IPS DF 4.7 (cell line): ENCODE measurements around the gene NKX2-4.
"Not testable (repeated sequence)": the region's sequence is repeated elsewhere in the genome, so short reads cannot be mapped to it uniquely, and the experiment has no call there.

Experiments used
- DNase-seq: peaks from one replicate; pipeline ENCODE4 v3.0.0-alpha.2; 2013; ENCODE audit warnings: low spot score; ENCODE audit errors: extremely low read depth

The NKX2-4 gene

DNA sequence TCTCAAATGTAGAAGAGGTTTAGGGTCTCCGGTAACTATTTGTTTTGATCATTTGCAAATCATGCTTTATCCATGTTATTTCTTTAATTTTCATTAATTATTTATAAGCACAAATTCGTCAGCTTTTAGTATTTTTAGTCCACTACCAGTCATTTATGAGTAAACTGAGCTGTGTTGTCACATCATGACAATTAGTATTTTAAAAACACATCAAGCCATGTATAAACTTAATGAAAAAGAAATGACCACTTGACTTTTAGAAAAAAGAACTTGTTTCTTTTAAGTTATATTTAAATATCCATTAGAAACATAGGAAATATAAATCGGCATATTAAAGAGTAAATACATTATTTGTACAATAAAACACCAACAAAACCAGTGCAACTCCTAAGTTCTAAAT, 2.8 kb downstream of the NKX2-4 start:
- DNase-seq: no peak

DNA sequence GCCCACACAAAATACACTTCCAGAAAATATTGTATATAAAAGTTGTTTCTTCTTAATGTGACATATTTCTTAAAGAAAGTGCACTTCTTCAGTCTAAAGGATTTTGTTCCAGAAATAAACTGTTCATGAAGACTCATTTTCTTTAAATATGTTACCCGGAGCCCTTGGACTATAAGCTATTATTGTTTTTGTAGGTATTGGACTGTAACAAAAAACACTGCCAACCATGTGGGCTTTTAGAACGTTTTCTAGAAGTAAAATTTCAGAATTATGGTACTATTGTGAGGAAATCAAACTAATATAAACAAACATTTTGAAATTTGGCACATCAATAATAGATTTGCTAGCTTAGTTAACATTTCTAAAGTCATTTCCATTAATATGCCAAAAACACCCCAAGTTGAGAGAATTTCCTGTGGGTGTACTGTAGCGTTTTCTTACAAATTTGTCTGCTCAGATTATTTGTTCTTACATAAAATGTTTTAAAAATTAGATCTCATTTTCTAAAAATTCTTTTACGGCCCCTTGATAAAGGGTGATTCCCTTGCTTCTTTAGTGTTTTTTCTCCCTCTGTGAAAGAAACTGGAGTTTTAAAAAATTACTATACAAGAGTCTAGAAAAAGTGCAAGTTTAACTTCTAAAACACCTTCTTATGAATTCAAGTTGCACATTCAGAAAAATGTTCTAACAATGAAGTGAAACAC, 3.4 kb downstream of the NKX2-4 start:
- no peak for DNase-seq

DNA sequence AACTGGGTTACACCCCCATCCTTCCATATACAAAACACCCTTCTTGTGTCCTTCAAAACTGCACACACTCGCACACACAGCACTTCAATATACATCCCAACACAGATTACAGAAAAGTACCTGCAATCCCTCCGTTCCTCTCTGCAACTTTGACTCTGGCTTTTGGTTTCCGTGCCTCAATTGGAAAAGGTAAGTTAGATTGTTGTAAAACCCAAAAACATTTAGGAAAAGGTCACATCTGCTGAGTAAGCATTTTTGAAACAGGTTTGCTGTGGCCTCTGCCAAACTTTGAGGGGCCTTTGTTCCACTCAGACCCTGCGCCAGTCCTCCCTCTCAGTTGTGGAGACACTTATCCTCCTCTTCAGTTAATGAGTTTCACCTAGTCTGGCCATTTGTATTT, 4.2 kb downstream of the NKX2-4 start:
- DNase-seq: no peak

DNA sequence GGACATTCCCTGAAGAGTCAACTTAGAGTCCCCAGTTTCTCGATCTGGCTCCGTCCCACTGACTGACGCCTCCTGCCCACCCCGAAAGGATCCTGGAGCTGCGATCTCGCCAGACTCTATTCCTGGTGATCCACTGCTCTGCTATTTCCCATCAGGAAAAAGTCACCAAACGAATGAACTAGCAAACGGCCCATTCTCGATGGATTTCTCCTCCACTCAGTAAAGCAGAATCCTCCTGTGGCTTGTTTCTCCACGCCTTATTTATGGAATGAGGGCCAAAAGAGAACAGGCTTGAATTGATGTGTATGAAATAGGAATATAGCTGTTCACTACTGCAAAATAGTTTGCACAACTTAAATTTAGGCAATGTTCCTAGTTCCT, 5.4 kb downstream of the NKX2-4 start:
- DNase-seq: no peak

DNA sequence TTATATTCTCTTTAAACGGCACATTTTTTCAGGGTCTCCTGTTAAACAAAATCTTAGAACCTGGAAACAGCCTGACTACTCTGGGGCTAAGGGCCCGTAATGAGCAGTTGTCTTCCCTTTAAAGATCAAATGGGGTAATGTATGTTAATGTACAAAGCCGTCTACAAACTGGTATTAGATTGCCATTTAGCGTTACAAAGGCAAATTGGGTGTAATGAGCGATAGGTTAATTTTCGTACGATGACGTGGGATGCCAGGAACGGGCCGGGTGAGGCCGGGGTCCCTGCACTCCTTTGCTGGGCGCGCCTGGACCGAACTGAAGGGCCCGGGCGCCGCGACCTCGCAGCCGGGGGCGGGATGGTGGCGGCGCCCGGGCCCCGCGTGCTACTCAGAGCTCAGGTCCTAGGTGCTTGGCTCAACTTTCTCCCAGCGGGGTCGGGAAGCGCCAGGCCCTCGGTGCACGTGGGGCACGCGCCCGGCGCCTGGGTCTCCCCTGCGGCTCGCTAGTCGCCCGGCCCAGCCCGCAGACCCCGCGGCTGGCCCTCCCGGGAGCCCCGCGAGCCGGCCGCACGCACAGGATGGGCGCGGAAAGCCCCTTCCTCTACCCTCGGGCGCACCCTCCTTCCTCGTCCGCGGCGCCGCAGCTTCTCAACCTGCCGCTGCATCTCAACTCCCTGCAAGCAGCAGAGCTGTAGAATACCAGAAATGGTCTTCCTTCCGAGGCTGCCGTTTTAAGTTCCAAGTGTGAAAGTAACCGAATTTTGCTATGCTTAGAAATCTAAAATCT, 5.9 kb downstream of the NKX2-4 start:
- no peak for DNase-seq

DNA sequence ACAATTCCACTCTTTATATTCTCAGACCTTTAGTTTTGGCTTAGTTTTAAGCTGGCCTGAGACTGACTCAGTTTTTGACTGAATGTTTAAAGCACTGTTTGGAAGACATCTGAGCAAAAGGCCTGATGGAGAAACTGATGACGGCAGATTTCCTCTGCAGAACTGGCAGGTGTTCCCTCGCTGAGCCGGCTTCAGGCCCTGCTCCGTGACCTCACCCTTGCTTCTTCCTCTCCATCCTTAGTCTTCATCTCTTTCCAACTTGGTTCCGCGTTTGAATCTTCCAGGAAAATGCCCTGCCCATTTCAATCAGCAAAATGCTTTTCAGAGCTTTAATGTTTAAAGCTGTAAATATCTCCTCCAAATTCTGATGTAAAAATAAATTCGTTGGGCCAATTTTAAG, 6.6 kb downstream of the NKX2-4 start:
- no peak for DNase-seq

DNA sequence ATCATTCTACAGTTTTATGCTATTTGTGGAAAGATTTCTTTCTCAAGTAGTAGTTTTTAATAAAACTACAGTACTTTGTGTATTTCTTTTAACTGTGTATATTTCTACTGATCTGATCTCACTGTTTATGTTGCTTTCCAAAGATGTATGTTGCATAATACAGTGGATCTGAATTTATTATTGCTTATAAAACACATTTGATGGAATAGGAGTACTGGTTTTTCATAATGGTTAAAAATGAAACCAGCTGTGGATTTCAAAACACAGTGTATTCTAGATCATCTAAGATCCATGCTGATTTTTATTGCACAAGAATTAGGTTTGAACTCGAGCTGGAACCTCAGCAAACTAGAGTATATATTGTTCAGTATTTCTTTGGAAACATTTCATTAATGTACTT, 8.0 kb downstream of the NKX2-4 start:
- DNase-seq: no peak

DNA sequence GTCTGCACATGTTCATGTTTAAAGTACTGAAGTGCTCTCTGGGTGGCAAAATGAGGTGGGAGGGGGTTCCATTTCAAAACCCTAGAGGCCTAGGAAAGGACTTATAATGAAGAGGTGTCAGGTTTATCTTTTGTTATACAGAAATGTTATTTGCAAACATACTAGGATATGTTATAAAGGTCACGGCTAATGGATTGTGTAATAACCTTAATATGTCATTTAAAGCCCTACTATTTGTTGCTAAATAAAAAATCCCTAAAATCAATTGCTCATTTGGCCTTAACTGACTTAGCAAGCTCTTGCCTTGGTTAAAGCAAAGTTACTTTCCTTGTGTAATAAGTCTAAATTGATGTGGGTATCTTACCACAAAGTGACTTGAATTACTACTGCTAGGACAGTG, 8.8 kb downstream of the NKX2-4 start:
- DNase-seq: no peak

DNA sequence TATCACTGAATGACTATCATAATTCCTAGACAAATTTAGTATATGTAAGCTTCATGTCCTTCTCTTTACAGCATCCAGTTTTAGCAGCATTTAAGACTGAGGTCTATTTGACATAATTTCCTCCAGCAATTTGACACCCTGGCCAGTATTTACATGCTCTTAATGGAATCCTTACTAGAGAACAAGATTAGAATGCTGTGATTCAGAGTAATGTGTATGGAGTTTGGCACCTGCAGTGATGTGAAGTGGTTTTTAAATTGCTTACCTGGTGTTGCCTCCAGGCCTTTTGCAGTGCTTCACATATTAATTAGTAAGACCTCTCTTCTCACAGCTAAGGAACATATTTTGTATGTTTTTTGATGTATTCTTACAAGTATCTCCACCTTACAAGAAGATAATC, 9.8 kb downstream of the NKX2-4 start:
- no peak for DNase-seq

DNA sequence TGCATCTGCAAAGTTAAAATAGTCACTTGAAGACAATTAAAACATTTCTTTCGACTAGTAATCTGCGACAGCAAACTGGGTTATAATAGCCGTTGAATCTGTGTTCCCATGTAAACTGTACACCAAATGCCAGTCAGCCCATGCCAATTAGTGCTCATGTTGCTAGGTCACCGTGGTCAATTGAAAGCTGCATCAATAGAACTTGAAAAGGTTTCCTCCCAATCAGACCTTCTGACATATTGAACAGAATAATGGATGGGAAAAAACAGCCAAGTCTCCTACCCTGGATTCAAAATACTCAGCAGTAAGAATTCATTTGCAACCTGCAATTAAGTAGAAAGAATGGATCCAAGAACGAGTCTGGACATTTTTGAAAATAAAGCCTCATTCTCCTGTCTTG, 11.2 kb downstream of the NKX2-4 start:
- no peak for DNase-seq

DNA sequence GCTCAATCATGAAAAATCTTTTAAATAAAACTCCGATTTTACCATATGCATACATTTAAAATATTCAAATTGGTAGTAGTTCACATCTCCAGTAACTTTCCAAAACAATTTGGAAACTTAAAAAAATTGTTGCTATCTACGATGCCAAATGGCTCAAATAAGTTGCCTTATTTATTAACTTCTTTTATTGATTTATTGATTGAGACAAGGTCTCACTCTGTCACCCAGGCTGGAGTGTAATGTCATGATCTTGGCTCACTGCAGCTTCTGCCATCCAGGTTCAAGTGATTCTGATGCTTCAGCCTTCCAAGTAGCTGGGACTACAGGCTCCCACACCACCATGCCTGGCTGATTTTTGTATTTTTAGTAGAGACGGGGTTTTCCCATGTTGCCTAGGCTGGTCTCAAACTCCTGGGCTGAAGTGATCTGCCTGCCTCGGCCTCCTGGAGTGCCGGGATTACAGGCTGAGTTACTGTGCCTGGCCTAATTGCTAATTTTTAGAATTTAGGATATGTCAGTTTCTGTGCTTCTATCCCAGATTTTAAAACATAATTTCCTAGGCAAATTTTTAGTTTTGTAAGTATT, 12.9 kb downstream of the NKX2-4 start:
- no peak for DNase-seq

DNA sequence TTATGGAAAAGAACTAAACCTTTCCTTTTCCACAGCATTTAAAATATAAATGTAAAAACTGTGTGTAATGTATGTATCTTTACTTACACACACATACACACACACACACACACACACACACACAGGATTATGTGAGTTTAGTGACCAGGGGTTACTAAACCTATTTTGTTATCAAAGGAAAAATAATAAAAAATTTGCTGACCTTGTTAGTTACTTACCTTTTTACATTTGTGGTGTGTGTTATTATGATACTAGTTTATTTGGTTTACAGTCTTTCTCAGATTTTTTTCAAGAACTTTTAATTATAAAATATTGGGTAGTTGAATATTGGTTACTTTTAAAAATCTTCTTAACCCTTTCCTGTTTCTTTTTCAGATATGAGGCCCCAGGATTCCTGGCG, 15.7 kb downstream of the NKX2-4 start:
- DNase-seq: no peak

DNA sequence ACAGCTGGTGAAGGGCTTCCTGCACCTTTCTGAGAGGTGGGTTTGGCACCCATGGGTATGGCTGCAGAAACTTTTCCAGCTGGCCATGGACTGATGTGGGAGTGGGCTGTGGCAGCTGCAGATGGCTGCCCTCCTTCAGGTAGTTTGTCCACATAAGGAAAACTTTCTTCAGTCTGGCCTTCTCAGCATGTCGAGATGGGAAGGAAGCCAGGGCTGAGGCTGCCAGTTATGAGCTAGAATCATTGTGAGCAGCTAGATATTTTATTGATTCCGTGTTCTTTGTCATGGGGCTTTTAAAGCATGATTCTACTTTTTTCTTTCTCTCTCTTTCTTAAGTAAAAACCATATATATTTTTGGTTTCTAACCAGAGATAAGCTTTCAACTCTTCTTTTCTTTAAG, 16.6 kb downstream of the NKX2-4 start:
- DNase-seq: no peak

DNA sequence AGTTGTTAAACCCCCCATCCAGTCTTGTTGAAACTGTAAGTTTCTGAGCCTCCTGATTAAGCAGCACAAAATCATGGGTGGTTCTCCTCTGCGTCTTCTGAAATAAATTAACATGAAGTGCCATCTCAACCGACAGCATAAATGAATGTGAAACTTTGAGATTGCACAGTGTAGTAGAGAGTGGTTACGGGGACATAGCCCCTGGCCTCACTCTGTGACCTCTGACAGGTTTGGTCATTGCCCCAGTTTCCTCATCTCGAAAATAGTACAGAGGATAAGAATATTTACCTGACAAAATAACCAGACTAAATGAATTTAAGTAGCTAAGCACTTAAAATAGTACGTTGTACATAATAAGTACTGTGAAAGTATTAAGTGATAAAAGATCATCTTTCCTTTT, 19.1 kb downstream of the NKX2-4 start:
- DNase-seq: no peak

DNA sequence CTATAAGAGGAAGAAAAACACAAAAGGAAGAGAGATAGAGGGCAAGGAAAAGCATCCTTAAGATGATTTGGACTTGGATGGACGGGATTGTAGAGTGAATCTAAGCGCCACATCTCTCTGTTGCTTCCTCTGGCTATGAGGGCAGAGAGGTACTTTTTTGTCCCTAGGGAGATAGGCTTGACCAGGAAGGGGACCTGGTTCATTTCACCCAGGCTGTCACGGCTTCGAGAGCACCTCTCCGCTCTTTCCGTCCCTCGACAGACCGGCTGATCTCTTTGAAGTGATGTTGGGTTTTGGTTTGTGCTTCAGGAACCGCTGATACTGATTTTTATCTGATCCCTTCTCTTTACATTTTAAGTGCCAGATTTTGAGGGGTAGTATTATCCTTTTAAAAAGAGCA, 19.6 kb downstream of the NKX2-4 start:
- DNase-seq: no peak

DNA sequence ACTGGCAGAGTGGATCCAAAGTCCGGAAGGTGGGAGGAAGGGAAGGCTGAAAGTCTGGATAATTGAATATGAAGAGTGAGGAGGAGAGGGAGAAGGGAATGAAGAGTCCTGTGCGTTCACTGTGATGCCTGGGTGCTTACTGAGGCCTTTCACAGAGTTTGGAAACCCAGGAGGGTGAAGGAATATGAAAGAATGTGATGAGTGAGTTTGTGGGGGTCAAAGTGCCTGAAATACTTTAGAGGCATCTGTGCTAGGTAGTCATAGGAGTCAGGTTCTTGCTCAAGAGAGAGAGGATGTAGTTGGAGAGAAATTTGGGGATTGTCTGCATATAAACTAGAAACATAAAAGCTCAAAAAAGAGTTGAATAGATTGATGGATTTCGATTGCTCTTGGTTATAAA, 20.7 kb downstream of the NKX2-4 start:
- DNase-seq: no peak

DNA sequence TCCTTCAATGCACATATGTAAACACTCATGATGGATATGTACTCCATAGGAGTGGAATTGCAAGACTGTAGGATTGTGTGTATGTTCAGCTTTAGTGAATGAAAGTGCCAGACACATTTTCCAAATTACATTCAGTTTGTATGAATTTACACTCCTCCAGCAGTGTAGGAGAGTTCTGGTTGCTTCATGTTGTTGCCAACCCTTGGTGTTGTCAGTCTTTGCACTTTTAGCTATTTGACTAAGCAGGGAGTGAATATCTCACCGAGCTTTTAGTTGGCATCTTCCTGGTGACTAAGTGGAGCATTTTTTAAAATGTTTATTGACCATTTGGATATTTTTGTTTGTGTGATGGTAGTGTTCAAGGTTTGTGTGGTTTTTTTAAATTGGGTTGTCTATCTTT, 23.9 kb downstream of the NKX2-4 start:
- DNase-seq: no peak

DNA sequence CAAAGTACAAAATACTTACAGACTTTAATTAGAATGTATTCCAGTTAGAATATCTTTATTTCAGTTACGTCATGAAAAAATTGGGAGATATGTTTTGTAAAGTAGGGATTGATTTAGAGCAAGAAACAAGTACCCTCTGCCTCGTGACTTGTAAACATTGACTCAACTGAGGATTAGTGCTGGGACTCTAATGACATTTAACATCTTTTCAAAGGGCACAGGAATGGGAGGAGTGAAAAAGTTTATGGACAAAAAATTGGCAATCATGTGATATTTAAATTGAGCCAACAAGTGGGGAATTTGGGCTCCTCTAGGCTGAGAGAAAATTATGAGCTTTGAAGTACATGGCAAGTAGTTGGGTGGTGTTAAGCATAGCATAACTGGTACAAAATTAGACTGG, 25.3 kb downstream of the NKX2-4 start:
- no peak for DNase-seq

DNA sequence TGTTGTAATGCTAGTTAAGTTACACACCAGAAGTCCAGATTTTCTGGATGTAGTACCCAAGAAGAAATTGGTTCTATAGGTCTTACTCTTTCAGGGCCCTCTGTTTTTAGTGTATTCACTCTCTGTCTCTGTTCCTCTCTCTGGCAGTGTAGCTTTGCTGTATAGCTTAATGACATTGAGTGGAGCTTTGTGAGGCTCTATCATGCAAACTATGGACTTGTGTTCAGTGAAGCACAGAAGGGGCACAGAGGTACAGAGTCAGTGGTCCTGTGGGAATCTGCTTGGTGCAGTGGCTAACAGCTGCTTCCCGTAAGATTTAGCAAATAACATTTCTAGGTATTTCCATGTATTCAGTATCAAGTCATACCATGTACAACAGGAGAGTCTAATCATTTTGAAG, 26.1 kb downstream of the NKX2-4 start:
- no peak for DNase-seq

DNA sequence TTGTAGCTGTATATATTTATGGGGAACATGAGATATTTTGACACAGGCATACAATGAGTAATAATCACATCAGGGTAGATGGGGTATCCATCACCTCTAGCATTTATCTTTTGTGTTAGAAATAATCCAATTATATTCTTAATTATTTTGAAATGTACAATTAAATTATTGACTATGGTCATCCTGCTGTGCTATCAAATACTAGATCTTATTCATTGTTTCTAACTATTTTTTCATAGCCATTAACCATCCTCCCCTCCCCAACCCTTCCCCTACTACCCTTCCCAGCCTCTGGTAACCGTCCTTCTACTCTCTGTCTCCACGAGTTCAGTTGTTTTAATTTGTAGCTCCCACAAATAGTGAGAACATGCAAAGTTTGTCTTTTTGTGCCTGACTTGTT, 28.5 kb downstream of the NKX2-4 start:
- no peak for DNase-seq

DNA sequence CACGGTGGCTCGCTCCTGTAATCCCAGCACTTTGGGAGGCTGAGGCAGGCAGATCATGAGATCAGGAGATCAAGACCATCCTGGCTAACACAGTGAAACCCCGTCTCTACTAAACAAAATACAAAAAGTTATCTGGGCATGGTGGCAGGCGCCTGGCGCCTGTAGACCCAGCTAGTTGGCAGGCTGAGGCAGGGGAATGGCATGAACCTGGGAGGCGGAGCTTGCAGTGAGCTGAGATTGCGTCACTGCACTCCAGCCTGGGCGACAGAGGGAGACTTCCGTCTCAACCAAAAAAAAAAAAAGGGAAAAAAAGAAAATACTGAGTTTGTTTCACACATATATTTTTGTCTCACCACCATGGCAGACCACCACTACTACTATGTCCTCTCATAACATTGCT, 31.1 kb downstream of the NKX2-4 start:
- DNase-seq: not testable (repeated sequence)

DNA sequence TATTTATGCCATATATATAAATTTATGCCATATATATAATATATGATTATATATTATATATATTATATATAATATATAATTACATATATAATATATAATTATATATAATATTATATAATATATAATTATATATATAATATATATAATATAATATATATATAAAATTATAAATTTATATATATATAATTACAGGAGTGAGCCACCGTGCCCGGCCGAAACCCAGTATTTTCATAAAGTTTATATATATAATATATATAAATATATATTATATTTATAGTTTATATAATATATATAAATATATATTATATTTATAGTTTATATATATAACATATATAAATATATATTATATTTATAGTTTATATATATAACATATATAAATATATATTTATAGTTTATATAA, 31.6 kb downstream of the NKX2-4 start:
- DNase-seq: no peak

DNA sequence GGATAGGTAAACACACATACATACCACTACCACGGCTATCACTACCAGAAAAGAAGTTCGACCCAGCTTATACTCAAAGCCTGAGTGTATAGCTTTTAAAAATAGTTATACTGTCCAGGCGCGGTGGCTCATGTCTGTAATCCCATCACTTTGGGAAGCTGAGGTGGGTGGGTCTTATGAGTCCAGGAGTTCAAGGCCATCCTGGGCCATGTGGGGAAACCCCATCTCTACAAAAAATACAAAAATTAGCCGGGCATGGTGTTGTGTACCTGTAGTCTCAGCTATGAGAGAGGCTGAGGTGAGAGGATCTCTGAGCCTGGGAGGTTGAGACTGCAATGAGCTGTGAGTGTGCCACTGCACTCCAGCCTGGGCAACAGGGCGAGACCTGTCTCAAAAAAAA, 32.9 kb downstream of the NKX2-4 start:
- DNase-seq: no peak
